ENCODE data around the gene FDX2.

Gene FDX2

DNA sequence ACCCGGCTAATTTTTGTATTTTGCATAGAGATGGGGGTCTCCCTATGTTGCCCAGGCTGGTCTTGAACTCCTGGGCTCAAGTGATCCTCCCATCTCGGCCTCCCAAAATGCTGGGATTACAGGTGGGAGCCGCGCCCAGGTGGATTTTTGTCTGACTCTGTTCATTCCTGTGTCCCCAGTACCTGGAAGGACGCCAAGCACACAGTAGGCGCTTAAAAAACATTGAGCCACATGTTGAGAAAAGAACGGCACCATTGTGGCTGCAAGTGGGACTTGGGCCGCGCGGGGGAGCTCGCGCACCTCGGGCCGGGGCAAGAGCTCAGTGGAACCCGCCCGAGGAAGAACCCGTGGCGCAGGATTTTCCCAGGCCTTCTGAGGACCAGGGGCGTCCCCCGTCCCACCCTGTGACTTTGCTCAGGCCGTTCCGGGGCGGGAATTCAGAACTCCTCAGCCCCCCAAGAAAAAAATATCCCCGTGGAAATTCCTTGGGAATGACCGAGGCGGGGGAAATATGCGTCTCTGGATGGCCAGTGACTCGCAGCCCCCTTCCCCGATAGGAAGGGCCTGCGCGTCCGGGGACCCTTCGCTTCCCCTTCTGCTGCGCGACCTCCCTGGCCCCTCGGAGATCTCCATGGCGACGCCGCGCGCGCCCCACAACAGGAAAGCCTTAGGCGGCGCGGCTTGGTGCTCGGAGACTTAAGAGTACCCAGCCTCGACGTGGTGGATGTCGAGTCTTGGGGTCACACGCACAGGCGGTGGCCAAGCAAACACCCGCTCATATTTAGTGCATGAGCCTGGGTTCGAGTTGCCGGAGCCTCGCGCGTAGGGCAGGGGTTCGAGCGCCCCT is 46.3 kb downstream of the FDX2 start:
- H3K27ac ChIP-seq, result peak overlapping the region; percentile 23
- peak overlapping the region; percentile 47 for H3K4me3 ChIP-seq (ENCODE audit: low read depth, low read length)
- DNase-seq, result peak; percentile 68
- H3K27me3 ChIP-seq (replicated peaks), result no peaks in the 10 kb centered on the region
- no peaks in the 10 kb centered on the region for H3K36me3 ChIP-seq (replicated peaks)
- TF ChIP-seq, protein P1, sequence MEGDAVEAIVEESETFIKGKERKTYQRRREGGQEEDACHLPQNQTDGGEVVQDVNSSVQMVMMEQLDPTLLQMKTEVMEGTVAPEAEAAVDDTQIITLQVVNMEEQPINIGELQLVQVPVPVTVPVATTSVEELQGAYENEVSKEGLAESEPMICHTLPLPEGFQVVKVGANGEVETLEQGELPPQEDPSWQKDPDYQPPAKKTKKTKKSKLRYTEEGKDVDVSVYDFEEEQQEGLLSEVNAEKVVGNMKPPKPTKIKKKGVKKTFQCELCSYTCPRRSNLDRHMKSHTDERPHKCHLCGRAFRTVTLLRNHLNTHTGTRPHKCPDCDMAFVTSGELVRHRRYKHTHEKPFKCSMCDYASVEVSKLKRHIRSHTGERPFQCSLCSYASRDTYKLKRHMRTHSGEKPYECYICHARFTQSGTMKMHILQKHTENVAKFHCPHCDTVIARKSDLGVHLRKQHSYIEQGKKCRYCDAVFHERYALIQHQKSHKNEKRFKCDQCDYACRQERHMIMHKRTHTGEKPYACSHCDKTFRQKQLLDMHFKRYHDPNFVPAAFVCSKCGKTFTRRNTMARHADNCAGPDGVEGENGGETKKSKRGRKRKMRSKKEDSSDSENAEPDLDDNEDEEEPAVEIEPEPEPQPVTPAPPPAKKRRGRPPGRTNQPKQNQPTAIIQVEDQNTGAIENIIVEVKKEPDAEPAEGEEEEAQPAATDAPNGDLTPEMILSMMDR (IDR thresholded peaks at IDR 0.05; ENCODE audit: low read depth, low read length, missing control alignments), result peak; percentile 94
- in situ Hi-C loops (cut with HindIII; ENCODE audit: low pct_ligation_motif_present, low sequenced_read_pairs), result no loop called here

DNA sequence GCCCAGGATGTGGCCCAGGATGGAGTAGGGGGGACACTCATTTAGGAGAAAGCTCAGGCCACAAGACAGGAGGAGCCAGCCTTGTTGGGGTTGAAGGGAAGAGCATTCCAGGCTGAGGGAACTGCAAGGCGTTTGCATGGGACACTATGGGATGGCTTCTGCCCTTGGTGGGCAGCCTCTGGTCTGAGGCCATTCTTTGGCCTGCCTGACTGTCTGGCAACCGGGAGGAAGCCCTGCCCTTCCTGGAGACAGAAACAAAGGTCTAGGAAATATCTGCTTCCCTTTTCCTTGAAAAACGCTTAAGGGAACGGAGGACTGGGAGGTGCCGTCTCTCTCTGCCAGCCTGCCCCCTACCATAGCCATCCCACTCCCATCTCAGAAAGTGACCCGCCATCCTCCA is 47.7 kb downstream of the FDX2 start:
- no peaks in the 10 kb centered on the region for H3K27me3 ChIP-seq (replicated peaks)
- H3K27ac ChIP-seq, result no peak overlapping the region
- H3K36me3 ChIP-seq (replicated peaks), result no peaks in the 10 kb centered on the region
- no peak for DNase-seq
- TF ChIP-seq, protein P1 (IDR thresholded peaks at IDR 0.05; ENCODE audit: low read depth, low read length, missing control alignments), result no peak
- H3K4me3 ChIP-seq (ENCODE audit: low read depth, low read length), result no peak overlapping the region
- in situ Hi-C loops (cut with HindIII; ENCODE audit: low pct_ligation_motif_present, low sequenced_read_pairs), result no loop called here

DNA sequence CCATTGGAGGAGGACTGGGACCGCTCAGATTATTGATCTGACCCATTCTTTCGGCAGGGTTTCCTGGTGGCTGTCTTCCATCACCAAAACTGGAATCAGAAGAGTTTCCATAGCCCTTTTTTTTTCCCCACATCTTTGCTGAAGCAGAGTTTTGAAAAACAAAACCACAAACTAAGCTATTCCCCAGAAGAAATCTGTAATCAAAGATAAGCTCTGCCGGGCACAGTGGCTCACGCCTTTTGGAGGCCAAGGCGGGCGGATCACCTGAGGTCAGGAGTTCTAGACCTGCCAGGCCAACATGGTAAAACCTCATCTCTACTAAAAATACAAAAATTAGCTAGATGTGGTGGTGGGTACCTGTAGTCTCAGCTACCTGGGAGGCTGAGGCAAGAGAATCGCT is 49.1 kb downstream of the FDX2 start:
- H3K27me3 ChIP-seq (replicated peaks), result no peaks in the 10 kb centered on the region
- in situ Hi-C loops (cut with HindIII; ENCODE audit: low pct_ligation_motif_present, low sequenced_read_pairs), result no loop called here
- H3K27ac ChIP-seq, result no peak overlapping the region
- no peaks in the 10 kb centered on the region for H3K36me3 ChIP-seq (replicated peaks)
- DNase-seq, result no peak
- no peak overlapping the region for H3K4me3 ChIP-seq (ENCODE audit: low read depth, low read length)
- TF ChIP-seq, protein P1 (IDR thresholded peaks at IDR 0.05; ENCODE audit: low read depth, low read length, missing control alignments), result no peak

DNA sequence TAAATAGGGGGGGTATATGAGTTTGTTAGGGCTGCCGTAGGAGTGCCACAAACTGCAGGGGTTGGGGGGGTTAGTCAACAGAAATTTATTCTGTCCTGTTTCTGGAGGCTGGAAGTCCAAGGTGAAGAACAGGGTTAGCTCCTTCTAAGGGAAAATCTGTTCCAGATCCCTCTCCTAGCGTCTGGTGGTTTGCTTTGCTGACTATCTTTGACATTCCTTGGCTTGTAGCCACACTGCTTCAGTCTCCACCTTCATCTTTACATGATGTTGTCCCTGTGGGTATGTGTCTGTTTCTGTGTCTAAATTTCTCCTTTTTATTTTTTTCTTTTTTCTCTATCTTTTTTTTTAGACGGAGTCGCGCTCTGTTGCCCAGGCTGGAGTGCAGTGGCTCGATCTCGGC is 53.0 kb downstream of the FDX2 start:
- in situ Hi-C loops (cut with HindIII; ENCODE audit: low pct_ligation_motif_present, low sequenced_read_pairs), result no loop called here
- Histone ChIP-seq H3K36me3 (replicated peaks) (peaks cover 10% of the 10 kb centered on the region), H3K27ac (no peak overlapping the region), H3K4me3 (ENCODE audit: low read depth, low read length) (no peak overlapping the region), H3K27me3 (replicated peaks) (no peaks in the 10 kb centered on the region)
- TF ChIP-seq, protein P1 (IDR thresholded peaks at IDR 0.05; ENCODE audit: low read depth, low read length, missing control alignments), result no peak
- no peak for DNase-seq

DNA sequence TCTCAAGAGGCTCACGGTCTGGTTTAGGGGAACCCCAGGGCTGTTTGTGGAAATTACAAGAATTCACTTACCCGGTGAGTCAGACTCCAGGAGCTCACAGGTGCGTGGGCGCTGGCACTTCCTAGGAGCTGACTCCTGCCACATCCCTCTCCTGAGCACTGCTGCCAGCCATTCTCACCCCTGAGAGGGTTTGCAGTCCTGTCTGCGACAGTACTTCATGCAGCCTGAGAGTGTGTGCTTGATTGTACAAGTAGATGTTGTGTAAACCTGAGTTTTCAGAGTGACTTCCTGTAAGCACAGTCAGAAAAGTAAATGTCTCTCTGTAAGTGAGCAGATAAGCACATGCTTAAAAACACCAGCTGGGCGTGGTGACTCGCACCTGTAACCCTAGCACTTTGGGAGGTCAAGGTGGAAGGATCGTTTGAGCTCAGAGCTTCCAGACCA is 55.7 kb downstream of the FDX2 start:
- Histone ChIP-seq H3K27me3 (replicated peaks) (no peaks in the 10 kb centered on the region), H3K27ac (no peak overlapping the region), H3K36me3 (replicated peaks) (peaks cover 19% of the 10 kb centered on the region), H3K4me3 (ENCODE audit: low read depth, low read length) (no peak overlapping the region)
- in situ Hi-C loops (cut with HindIII; ENCODE audit: low pct_ligation_motif_present, low sequenced_read_pairs), result no loop called here
- TF ChIP-seq, protein P1 (IDR thresholded peaks at IDR 0.05; ENCODE audit: low read depth, low read length, missing control alignments), result no peak
- DNase-seq, result no peak
